Esophagus mucosa (tissue), 1 donor: ENCODE measurements around the gene KCNN4. TPM values are rescaled to one million over a fixed set of nuclear protein-coding genes. Genes with fewer than 3 reads are reported as not detected.
"Not testable (repeated sequence)": the region's sequence is repeated elsewhere in the genome, so short reads cannot be mapped to it uniquely, and the experiment has no call there.

Experiments
- ATAC-seq: fragments of 200-7000 bp; cut with Tn5 transposase; one replicate; pipeline ENCODE4 v1.9.1; 2020
- total RNA-seq: library from RNA; stranded (reverse); gene quantifications from one replicate; pipeline ENCODE4 v1.2.4, GENCODE V29; 2023
- donor health status: DM: yes; HTN: yes; CAD: no.

The KCNN4 gene
- total RNA-seq = 4.1 TPM

DNA sequence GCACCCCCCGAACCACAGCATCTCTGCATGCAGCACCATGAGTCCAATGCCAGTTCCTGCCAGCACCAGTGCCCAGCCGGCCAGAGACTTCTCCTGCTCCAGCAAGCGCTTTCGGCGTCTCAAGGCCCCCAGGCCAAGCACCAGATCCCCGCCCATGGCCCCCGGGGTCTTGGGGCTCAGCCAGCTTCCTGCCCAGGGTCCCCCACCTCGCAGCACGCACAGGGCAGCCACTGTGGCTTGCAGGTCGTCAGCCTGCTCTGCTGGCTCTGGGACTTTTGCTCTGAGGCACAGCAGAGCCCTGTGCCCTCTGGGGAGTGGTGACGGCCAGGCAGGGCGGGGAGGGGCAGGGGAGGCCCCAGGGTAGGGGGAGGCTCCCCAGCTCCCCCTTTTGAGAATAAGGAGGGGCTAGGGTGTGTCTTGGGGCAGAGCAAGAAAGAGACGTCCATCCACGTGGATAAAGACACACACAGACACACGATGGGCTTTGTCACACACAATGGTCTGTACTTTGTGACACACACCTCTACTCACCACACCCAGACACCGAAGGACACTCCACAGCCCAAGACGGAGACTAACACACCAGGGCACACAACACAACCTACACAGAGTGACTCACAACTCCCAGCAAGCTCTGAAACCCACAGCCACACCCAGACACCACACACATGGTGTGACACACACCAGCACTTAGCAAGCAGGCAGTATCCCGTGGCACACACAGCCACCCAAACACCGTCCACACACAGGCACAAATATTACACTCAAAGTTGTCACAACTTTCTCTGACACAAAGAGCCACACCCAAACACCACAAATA, at the start of gene KCNN4:
Gene KCNN4 (minus strand): TSS at position 268 of the 820 bp plus-strand sequence. CDS start 112 bp downstream, at position 156.
- peak; percentile 81 for ATAC-seq

DNA sequence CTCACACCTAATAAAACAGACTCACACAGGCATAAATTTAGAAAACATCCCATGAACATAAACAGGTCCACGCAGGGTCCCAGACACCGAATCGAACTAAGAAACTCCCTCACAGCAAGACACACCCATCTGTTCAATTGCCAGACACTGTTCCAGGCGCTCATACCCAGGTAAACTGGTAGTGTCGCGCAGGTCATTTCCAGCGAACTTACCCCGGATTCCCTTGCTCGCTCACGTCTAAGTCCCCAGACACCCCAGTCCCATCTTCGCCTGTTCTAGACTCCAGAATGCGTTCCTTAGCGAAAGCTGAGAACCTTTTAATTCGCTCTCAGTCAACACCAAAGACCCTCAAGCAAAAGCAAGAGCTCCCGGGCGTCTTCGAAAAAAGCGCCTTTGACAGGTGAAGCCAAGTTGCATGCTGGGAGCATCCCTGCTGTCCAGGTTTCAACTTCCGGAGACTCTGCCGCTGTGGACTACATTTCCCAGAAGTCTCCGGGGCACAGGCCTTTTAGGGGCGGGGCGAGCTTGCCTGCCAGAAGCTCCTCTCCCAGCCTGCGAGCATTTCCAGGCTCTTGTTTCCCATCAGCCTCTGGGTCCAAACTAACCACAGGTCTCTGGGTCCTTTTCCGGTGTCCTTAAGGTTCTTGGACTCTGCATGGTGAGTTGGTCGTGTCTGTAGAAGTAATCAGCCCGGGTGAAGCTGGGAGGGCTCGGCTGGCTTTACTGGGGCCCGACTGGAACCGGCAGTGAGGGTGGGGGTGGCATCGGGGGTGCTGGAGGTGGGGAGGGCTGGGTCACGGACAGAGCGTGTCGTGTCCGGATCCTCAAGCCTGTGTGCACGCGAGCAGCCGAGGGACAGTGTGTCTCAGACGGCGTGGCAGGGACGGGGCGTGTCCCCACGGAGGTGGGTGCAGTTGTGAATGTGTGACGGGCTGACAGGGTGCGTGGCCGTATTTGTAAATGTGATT, 46.3 kb upstream of the KCNN4 start, which contains the start of gene ZNF283:
Gene ZNF283 (plus strand): TSS at position 535 of the 968 bp plus-strand sequence. CDS start 6,184 bp downstream, outside the sequence.
- ATAC-seq = peak; percentile 96

DNA sequence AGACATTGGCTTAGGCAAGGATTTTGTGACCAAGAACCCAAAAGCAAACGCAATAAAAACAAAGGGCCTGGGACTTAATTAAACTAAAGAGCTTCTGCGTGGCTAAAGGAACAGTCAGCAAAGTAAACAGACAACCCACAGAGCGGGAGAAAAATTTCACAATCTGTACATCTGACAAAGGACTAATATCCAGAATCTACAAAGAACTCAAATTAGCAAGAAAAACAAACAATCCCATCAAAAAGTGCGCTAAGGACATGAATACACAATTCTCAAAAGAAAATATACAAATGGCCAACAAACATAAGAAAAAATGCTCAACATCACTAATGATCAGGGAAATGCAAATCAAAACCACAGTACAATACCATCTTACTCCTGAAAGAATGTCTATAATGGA, 43.8 kb upstream of the KCNN4 start:
- ATAC-seq = not testable (repeated sequence)

DNA sequence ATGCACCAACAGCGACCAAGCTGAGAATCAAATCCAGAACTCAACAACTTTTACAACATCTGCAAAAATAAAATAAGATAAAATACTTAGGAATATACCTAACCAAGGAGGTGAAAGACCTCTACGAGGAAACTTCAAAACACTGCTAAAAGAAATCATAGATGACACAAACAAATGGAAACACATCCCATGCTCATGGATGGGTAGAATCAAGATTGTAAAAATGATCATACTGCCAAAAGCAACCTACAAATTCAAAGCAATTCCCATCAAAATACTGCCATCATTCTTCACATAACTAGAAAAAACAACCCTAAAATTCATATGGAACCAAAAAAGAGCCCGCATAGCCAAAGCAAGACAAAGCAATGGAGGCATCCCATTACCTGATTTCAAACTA, 43.1 kb upstream of the KCNN4 start:
- not testable (repeated sequence) for ATAC-seq

DNA sequence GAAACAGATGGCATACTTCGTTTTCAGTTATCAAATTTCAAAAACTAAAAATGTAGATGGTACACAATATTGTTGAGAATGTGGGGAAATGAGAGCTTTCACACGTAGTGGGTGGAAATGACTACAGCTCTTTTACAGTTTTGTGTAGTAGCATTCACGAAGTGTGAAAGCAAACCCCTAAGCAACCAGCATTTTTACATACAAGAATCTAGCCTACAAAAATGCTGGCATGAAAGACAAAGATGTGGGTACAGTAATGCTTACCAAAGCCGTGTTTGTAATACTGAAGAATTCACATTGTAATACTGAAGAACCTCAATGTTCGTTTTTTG, 40.1 kb upstream of the KCNN4 start:
- ATAC-seq = no peak

DNA sequence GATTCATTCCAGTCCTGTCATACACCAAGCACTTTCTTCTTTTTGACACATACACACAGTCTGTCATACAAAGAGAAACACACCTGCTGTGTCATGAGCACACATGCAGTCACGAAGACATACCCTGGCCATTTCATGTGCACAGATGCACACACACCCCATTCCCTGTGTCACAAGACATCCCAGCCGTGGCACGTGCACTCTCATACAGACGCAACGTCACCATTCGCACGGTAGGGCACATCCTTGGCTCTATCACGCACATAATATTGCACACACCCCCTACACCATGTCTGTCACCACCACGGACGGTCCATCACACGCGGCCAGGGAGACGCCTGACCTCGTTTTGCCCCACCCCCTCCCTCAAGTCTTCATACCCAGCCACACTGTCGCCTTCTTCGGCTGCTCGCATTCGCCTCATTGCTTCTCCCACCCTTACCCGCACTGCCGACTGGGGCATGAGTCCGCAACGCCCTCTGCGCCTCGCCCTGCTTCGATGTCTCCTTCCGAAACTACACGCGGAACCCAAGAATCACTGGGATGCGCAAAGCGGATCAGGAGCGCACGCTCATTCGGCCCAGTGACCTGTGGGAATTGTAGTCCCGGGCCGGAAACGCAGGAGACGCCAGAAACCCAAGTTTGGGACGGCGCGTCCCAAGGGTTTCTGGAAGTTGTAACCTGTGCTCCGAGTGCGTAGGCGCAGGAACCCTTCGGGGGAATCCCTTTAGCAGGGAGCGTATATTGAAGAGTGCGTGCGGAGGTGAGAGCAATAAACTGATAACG, 39.5 kb upstream of the KCNN4 start:
- no peak for ATAC-seq

DNA sequence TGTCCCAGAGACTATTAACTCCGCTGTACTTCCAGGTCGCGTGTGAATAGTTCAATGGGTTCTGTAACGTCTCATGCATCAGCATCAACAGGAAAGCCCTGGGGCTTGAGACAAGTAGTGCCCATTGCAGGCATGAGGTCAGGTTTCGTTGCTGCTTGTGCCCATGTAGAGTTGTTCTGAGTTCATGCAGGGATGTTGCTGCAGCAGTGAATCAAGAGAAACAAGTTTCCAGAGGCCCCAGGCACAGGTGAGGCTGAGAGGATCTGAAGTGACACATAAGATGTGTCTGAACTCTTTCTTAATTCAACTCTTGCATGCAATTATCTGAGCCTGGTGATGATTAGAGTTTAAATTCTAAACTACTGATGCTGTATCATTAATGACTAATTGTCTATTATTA, 37.7 kb upstream of the KCNN4 start:
- ATAC-seq = peak; percentile 97

DNA sequence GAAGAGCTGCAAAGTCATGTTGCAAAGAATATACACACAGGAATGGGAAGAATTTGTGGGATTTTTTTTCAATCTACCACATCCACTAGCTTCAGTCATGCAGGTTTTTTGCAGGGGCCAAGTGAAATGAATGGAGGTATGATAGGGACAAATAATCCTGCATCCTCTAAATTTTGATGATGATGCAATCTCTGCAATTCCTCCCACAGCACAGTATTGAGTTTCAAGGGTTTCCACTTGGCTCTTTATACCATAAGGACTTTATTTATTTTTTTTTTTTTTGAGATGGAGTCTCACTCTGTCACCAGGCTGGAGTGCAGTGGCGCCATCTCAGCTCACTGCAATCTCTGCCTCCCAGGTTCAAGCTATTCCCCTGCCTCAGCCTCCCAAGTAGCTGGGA, 36.7 kb upstream of the KCNN4 start:
- not testable (repeated sequence) for ATAC-seq

DNA sequence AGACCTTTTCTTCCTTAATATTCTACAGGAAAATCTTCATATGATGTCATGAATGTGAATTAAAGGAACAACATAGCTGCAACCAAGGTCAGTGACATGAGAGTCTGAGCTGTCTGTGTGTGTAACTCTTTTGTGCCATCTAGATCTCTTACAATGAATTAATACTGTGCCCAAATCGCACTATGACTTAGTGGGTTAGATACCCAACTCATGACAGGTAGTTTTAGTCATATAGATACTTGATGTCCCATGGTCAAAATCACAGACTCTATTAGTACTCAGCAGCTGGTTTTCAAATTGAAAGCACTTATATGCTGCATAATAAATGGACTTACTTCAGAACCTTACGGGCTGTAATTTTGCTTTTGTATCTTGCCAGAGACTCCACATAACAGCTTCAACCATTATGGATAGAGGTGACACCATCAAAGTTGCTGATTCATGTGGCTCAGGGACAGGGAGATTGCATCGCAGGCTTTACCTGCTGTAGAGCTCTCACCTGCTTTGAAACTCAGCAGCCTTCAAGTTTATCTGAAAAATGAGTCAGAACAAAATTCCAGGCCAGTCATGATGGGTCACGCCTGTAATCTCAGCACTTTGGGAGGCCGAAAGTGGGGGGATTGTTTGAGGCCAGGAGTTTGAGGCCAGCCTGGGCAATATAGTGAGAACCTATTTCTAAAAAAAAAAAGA, 34.0 kb upstream of the KCNN4 start:
- ATAC-seq = peak; percentile 50

DNA sequence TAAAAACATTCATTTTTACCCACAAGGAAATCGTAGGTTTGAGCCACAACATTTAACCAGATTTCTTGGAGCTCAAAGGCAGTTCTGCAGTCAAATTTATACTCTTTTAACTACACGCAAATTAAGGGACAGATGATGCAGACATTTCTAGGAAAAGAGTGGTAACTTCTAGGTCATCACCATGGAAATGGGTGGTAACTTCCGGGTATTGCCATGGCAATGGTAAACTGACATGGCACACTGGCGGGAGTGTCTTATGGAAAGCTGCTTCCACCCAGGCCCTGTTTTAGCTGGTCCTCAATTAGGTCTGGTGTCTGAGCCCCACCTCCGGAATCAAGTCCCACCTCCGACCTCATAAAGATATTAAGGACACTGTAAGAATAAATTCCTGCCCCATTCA, 31.9 kb upstream of the KCNN4 start:
- ATAC-seq = no peak

DNA sequence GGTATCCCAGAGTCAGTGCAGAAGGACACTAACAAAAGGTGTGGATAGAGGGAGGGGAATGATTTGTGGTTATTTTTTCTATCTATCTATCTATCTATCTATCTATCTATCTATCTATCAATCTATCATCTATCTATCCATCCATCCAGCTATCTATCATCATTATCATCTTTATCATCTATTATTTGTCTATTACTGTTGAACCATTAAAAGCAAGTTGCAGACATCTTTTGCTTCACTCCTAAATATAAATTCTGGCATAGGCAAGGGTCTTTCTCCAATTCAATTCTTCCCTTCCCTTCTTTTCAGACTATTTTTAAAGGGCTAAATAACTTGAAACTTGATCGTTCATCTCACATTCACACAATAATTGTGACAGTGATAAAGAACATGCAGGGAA, 31.5 kb upstream of the KCNN4 start:
- ATAC-seq = no peak

DNA sequence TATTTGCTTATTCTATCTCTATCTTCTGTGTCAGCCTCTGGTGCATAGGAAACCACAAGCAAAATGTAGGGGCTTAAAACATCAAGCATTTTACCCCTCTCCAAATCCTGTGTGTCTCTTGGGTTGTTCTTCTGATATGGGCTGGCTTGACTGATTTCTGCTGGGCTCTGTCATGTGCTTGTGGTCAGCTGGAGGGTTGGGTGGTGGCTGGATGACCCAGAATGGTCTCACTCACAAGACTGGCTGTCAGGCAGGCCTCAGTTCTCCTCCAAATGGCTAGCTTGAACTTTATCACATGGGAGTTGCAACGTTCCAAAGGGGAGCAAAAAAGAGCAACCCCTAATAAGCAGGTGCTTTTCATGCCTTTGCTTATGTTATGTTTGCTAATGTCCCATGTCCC, 31.1 kb upstream of the KCNN4 start:
- no peak for ATAC-seq

DNA sequence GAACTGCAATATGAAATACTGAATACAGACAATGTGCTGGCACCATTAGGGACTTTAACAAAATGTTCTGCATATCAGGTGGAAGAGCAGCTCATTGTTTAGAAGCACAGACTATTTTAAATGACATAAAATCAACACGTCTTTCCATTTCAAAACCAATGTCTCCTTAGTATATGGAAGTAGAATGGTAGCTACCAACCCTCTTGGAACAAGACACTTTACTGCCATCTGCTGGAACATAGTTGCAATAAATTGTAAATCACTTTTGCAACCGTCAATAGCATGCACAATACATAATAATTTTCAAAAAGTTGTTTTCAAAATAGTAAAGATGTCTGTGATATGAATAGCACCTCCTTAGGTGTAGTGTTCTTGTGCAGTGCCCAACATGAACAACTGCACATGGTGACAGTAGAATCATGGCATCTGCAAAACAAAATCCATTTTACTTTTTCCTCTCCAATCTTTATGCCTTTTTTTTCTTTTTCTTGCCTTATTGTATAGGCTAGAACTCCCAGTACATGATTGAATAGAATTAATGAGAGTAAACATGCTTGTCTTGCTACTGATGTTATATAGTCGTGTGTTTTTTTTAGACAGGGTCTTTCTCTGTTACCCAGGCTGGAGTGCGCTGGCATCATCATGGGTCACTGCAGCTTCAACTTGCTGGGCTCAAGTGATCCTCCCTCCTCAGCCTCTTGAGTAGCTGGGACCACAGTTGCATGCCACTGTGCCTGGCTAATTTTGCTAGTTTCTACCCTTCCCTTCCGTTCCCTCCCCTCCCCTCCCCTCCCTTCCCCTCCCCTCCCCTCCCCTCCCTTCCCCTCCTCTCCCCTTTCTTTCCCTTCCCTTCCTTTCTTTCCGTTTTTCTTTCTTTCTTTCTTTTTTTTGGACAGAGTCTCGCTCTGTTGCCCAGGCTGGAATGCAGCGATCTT, 29.3 kb upstream of the KCNN4 start:
- peak; percentile 63 for ATAC-seq

DNA sequence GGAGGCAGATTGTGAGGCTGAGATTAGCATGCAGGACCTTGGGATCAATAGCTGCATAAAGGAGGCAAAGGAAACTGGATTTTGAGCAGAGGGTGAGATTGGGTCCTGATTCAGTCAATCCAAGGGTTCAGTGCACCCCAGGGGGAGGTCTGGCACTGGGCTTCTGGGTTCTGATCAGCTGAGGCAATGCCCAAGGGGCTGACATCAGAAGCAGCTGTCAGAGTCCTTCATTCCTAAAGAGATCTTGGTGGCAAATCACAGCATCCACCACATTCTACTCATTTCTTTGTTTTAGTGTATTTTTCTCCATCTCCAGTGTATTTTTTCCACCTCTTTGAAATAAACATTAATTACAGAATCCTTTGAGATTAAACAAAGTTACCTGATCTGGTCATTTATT, 26.9 kb upstream of the KCNN4 start:
- no peak for ATAC-seq

DNA sequence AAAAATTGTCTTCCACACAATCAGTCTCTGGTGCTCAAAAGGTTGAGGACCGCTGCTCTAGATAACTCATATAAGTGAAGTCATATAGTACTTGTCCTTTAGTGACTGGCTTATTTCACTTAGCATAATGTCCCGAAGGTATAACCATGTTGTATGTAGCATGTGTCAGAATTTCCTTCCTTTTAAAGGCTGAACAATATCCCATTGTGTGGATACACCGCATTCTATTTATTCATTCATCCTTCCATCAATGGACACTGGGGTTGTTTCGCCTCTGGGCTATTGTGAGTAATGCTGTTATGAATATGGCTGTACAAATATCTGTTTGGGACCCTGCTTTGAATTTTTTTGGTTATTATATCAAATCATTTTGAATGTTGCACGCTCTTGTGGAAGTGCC, 26.1 kb upstream of the KCNN4 start:
- no peak for ATAC-seq

DNA sequence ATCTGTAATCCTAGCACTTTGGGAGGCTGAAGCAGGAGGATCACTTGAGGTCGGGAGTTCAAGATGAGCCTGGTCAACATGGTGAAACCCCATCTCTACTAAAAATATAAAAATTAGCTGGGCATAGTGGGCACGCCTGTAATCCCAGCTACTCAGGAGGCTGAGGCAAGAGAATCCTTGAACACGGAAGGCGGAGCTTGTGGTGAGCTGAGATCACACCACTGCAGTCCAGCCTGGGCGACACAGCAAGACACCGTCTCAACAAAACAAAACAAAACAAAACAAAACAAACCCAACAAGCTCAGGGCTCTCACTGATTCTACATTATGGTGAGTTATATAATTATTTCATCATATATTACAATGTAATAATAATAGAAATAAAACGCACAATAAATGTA, 25.6 kb upstream of the KCNN4 start:
- not testable (repeated sequence) for ATAC-seq

DNA sequence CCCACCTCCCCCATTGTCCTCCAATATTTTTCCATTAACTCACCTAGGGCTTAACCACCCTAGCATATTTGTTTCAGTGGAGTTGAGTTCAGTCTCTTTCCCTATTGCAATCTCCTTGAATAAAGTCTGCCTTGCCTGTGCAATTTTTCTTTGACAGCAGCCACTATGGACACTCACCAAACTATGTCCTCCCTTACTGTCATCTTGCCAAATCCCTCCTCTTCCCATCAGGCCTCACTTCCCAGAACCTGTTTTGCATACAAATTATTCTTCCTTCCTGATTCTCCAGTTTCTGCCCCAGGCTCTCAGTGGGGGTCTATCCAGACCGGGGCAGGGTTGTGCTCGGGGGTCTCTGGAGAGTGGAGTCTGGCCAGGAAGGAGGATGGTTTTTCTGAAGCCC, 23.7 kb upstream of the KCNN4 start:
- ATAC-seq = no peak

DNA sequence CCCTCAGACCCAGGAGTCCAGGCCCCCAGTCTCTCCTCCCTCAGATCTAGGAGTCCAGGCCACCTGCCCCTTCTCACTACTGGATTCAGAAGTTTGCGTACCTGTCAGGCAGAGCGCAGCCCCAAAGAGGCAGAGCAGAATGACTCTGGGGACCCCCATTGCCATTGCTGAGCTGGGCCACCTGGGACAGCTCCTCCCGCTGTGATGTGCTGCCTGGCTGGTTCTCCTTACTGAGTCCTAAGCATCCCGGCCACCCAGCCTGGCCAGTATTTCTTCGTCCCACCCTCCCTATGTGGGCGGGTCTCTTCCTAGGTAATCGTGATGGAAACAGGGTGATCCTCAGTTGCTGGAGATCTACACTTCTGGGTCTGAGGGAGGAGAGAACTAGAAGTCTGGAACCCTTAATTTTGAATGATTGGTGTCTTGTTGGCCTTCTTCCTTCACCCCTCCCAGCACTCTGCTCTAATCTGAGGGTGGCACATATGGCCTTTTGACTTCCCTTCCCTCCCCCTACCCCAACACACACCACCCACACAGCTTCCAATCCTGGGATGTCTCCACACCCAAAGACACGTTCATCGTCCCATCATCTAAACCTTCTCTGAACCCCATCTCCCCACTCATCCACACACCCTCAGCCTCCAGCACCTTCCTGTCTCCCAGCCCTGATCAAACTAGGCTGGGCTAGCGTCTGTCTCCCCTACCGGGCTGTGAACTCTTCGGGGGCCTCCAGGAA, 21.6 kb upstream of the KCNN4 start, which contains the start of gene LYPD5:
Gene LYPD5 (minus strand): TSS at position 232 of the 736 bp plus-strand sequence. CDS start 67 bp downstream, at position 165.
- ATAC-seq = no peak

DNA sequence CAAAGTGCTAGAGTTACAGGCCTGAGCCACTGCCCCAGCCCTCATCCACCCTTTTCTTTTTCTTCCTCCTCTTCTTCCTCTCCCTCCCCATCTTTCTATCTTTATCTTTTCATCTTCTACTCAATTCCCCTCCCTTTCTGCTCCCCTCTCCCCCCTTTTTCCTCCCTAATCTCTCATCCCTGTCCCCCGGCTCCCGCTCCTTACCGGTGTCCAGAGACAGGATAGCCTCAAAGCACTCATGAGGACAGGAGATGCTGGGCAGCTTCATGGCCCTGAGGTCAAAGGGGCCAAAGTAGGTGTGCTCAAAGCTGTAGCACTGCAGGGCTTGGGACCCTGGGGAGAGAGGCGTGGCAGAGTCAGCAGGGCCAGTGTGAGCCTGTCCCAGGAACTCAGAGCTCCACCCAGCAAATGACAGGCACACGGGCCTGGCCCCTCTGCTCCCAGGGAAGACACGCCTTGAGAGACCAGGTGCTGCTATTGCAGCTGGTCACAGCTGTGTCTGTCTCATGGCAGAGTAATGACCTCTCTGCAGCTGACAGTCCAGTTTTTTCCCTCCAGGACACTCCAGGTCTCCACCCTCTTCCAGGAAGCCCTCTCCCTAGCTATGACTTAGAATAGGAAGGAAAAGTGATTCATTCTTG, 18.8 kb upstream of the KCNN4 start:
- peak; percentile 79 for ATAC-seq
